GM12878 (cell line): Measurements from ENCODE around the gene SMPD3.

ENCODE experiments used
- ASH2L ChIP-seq: fragments of 300-600, 200-600 bp; sonication (generic); IDR thresholded peaks from 2 replicates; pipeline ENCODE4 v1.6.1; 2017; ENCODE audit warnings: low read depth, mild to moderate bottlenecking, borderline replicate concordance
- CEBPZ ChIP-seq: fragments of 150-350 bp; IDR thresholded peaks from 2 replicates; pipeline ENCODE4 v1.6.1; 2016; ENCODE audit warnings: low read depth, low read length
- CHD2 ChIP-seq: IDR thresholded peaks from 2 replicates; pipeline ENCODE4 v1.6.1; 2011; ENCODE audit warnings: low read depth, low read length, improper control_type of control experiment, borderline replicate concordance
- CTCF ChIP-seq, 3 experiments: IDR thresholded peaks in 2 of 3; conservative IDR thresholded peaks in 1 of 3; 2 replicates each; pipeline ENCODE4 v1.5.1; 2011; ENCODE audit warnings: low read depth in 3 of 3, low read length in 3 of 3, mild to moderate bottlenecking in 3 of 3, control low read depth in 2 of 3, moderate library complexity in 2 of 3, inconsistent platforms in 1 of 3, mixed read lengths in 1 of 3; ENCODE audit not compliant: control insufficient read depth in 2 of 3, insufficient read depth in 1 of 3; ENCODE audit errors: extremely low read depth in 1 of 3
- EP300 ChIP-seq, 2 experiments: fragments of 150-350 bp in 1 of 2; IDR thresholded peaks; 2 replicates each; pipeline ENCODE4 v1.6.1; 2011 to 2012; ENCODE audit warnings: low read depth in 2 of 2, low read length in 2 of 2, borderline replicate concordance in 1 of 2, improper control_type of control experiment in 1 of 2, inconsistent platforms in 1 of 2; ENCODE audit not compliant: control insufficient read depth in 1 of 2
- NBN ChIP-seq: fragments of 450-650 bp; IDR thresholded peaks from 2 replicates; pipeline ENCODE4 v1.6.1; 2016
- POLR2A ChIP-seq: IDR thresholded peaks from 2 replicates; pipeline ENCODE4 v1.6.1; 2011; ENCODE audit warnings: low read depth, mild to moderate bottlenecking, low read length
- POLR2AphosphoS2 ChIP-seq: IDR thresholded peaks from 2 replicates; pipeline ENCODE4 v1.6.1; 2011; ENCODE audit warnings: low read depth, mild to moderate bottlenecking, low read length, improper control_type of control experiment, moderate library complexity
- POLR2AphosphoS5 ChIP-seq: IDR thresholded peaks from 2 replicates; pipeline ENCODE4 v1.6.1; 2011; ENCODE audit warnings: mild to moderate bottlenecking, low read length, inconsistent platforms
- RAD51 ChIP-seq: fragments of 450-650 bp; IDR thresholded peaks from 2 replicates; pipeline ENCODE4 v1.6.1; 2016; ENCODE audit warnings: moderate library complexity, mild to moderate bottlenecking, inconsistent platforms
- TAF1 ChIP-seq: IDR thresholded peaks from 2 replicates; pipeline ENCODE4 v1.6.1; 2011; ENCODE audit warnings: mild to moderate bottlenecking, low read depth, low read length, borderline replicate concordance
- TARDBP ChIP-seq: IDR thresholded peaks from 2 replicates; pipeline ENCODE4 v1.6.1; 2016; ENCODE audit warnings: borderline replicate concordance

- no peak for TF ChIP-seq CHD2
- no peak for TF ChIP-seq POLR2A
- TF ChIP-seq CEBPZ, result no peak
- TF ChIP-seq NBN, result no peak
- TF ChIP-seq CTCF (IDR thresholded peaks at IDR 0.05 in 2 of 3, conservative IDR thresholded peaks at IDR 0.05 in 1 of 3; ENCODE audit: control insufficient read depth in 2 of 3, extremely low read depth in 1 of 3, insufficient read depth in 1 of 3, low read depth in 3 of 3, low read length in 3 of 3), result no peak
- TF ChIP-seq TAF1, result no peak
- no peak for TF ChIP-seq POLR2AphosphoS5
- TF ChIP-seq POLR2AphosphoS2, result no peak
- TF ChIP-seq EP300 (IDR thresholded peaks at IDR 0.05; ENCODE audit: borderline replicate concordance in 1 of 2, control insufficient read depth in 1 of 2, low read depth in 2 of 2, low read length in 2 of 2), result no peak
- no peak for TF ChIP-seq RAD51
- TF ChIP-seq ASH2L, result no peak
- no peak for TF ChIP-seq TARDBP
Observed at GRCh38 chr16:68480084-68480995, 32.0 kb upstream of the SMPD3 start.
